NCI-H82 treated with DMSO at 0.1 percent for 48 hours (cell line): ENCODE results near the gene FBN2.
"Not testable (repeated sequence)": the region's sequence is repeated elsewhere in the genome, so short reads cannot be mapped to it uniquely, and the experiment has no call there.

Experiments
- DNase-seq: peaks from one replicate; lab custom pipeline; 2025; ENCODE audit not compliant: unreplicated experiment; lab: John Stamatoyannopoulos, UW

FBN2 gene

GRCh38 chr5:128480158-128480557 is 57.9 kb downstream of the FBN2 start:
- no peak for DNase-seq

- no peak for DNase-seq
Measured at GRCh38 chr5:128478386-128479368, 59.4 kb downstream of the FBN2 start.

- no peak for DNase-seq
Measured at GRCh38 chr5:128477944-128478343, 60.1 kb downstream of the FBN2 start.

GRCh38 chr5:128475693-128476092 is 62.4 kb downstream of the FBN2 start:
- no peak for DNase-seq

GRCh38 chr5:128472919-128473318 is 65.1 kb downstream of the FBN2 start:
- no peak for DNase-seq

GRCh38 chr5:128472036-128472435 is 66.0 kb downstream of the FBN2 start:
- DNase-seq = no peak

- DNase-seq = no peak
Measured at GRCh38 chr5:128470663-128471062, 67.4 kb downstream of the FBN2 start.

- no peak for DNase-seq
Measured at GRCh38 chr5:128469912-128470311, 68.1 kb downstream of the FBN2 start.

- no peak for DNase-seq
Measured at GRCh38 chr5:128466980-128467379, 71.1 kb downstream of the FBN2 start.

GRCh38 chr5:128466554-128466953 is 71.5 kb downstream of the FBN2 start:
- DNase-seq = no peak

GRCh38 chr5:128464596-128464995 is 73.4 kb downstream of the FBN2 start:
- DNase-seq = no peak

- no peak for DNase-seq
Measured at GRCh38 chr5:128462330-128462729, 75.7 kb downstream of the FBN2 start.

- not testable (repeated sequence) for DNase-seq
Measured at GRCh38 chr5:128457147-128457915, 80.7 kb downstream of the FBN2 start.

GRCh38 chr5:128455841-128456361 is 82.1 kb downstream of the FBN2 start:
- DNase-seq = peak; percentile 49

- DNase-seq = no peak
Measured at GRCh38 chr5:128453121-128453520, 84.9 kb downstream of the FBN2 start.

GRCh38 chr5:128447224-128447623 is 90.8 kb downstream of the FBN2 start:
- DNase-seq = not testable (repeated sequence)

GRCh38 chr5:128441941-128442350 is 96.1 kb downstream of the FBN2 start:
- no peak for DNase-seq

GRCh38 chr5:128441165-128441564 is 96.9 kb downstream of the FBN2 start:
- no peak for DNase-seq

GRCh38 chr5:128436749-128437188 is 101.3 kb downstream of the FBN2 start:
- DNase-seq = no peak

GRCh38 chr5:128435861-128436260 is 102.2 kb downstream of the FBN2 start:
- no peak for DNase-seq

- no peak for DNase-seq
Measured at GRCh38 chr5:128434993-128435392, 103.1 kb downstream of the FBN2 start.
